Nephron progenitor cell (in vitro differentiated cells): ENCODE results near the gene WAC.

ENCODE experiments used
- DNase-seq: peaks from one replicate; pipeline ENCODE4 v3.0.0; 2021
- H3K27ac Mint-ChIP-seq: 2 replicates; pipeline ENCODE4 v1.8.0; 2021; ENCODE audit warnings: mild to moderate bottlenecking, moderate library complexity, mixed read lengths
- H3K27me3 Mint-ChIP-seq: 2 replicates; pipeline ENCODE4 v1.8.0; 2021; ENCODE audit warnings: mild to moderate bottlenecking, low read depth, mixed read lengths; ENCODE audit not compliant: poor library complexity
- H3K36me3 Mint-ChIP-seq: 2 replicates; pipeline ENCODE4 v1.8.0; 2021; ENCODE audit warnings: low read depth, mixed read lengths
- H3K4me1 Mint-ChIP-seq: 2 replicates; pipeline ENCODE4 v1.8.0; 2021; ENCODE audit warnings: mixed read lengths
- H3K4me3 Mint-ChIP-seq: 2 replicates; pipeline ENCODE4 v1.8.0; 2021; ENCODE audit warnings: mild to moderate bottlenecking, moderate library complexity, mixed read lengths
- H3K9me3 Mint-ChIP-seq: 2 replicates; pipeline ENCODE4 v1.8.0; 2021; ENCODE audit warnings: mild to moderate bottlenecking, moderate library complexity, mixed read lengths
- TF ChIP-seq, protein P1 (sequence below): fragments of 200-600 bp; sonication (generic); IDR thresholded peaks from 2 replicates; pipeline ENCODE4 v1.5.0; 2021; ENCODE audit warnings: antibody characterized with exemption

The WAC gene

DNA sequence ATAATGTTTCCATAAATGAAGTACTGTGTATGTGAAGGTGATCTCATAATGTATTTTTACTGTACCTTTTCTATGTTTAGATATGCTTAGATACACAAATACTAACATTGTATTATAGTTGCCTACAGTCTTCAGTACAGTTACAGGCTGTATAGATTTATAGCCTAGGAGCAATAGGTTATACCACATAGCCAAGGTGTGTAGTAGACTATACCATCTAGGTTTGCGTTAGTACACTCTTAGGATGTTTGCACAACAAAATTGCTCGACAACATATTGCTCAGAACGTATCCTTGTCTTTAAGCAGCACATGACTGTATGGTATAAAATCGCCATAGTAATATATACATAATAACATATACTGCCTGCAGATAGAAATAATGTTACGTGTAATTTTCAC is 42.9 kb downstream of the WAC start:
- DNase-seq = no peak
- H3K4me3 Mint-ChIP-seq = no peak overlapping the region
- TF ChIP-seq, protein P1, sequence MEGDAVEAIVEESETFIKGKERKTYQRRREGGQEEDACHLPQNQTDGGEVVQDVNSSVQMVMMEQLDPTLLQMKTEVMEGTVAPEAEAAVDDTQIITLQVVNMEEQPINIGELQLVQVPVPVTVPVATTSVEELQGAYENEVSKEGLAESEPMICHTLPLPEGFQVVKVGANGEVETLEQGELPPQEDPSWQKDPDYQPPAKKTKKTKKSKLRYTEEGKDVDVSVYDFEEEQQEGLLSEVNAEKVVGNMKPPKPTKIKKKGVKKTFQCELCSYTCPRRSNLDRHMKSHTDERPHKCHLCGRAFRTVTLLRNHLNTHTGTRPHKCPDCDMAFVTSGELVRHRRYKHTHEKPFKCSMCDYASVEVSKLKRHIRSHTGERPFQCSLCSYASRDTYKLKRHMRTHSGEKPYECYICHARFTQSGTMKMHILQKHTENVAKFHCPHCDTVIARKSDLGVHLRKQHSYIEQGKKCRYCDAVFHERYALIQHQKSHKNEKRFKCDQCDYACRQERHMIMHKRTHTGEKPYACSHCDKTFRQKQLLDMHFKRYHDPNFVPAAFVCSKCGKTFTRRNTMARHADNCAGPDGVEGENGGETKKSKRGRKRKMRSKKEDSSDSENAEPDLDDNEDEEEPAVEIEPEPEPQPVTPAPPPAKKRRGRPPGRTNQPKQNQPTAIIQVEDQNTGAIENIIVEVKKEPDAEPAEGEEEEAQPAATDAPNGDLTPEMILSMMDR = no peak
- no peaks in the 10 kb centered on the region for H3K27me3 Mint-ChIP-seq
- peaks cover 66% of the 10 kb centered on the region for H3K36me3 Mint-ChIP-seq
- H3K27ac Mint-ChIP-seq = no peak overlapping the region
- no peaks in the 10 kb centered on the region for H3K4me1 Mint-ChIP-seq
- no peaks in the 10 kb centered on the region for H3K9me3 Mint-ChIP-seq

DNA sequence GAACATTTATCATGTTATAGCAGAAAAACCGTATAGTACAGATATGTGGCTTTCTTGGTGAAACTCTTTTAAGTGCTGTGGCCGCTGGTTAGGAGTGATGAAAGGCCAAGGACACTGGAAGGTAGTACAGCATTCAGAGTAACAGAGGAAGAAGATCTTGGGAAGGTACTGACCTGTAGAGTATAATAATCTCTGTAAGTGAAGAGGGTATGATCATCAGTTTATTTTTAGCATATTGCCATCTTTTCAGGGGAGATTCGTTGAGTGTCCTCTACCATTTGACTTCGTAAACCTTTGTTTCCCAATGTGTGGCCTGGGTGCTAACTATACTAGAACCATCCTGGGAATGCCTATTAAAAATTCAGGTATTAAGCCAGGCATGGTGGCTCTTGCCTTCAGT is 44.6 kb downstream of the WAC start:
- H3K9me3 Mint-ChIP-seq = no peaks in the 10 kb centered on the region
- H3K36me3 Mint-ChIP-seq = peaks cover 70% of the 10 kb centered on the region
- no peak for DNase-seq
- no peaks in the 10 kb centered on the region for H3K27me3 Mint-ChIP-seq
- TF ChIP-seq, protein P1 = no peak
- peak overlapping the region; percentile 84 for H3K27ac Mint-ChIP-seq
- H3K4me3 Mint-ChIP-seq = no peak overlapping the region
- H3K4me1 Mint-ChIP-seq = no peaks in the 10 kb centered on the region

DNA sequence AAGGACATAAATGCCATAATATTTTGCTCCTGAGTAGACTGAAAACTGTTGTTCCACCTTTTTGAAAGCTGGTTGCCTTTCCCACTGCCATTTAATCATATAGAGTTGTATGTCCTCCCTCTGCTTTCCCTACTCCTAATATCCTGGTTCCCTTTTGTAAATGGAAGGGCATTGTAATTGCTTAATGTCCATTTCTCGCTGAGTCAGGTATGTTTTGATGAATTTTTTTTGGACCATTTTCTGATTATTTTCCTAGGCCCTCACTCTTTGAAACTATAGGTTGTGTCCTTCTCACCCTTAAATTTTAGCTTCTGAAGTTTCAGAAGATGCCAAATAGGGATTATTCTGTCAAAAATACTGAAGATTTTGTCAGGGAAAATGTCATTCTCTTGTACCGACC is 45.5 kb downstream of the WAC start:
- no peak for DNase-seq
- no peaks in the 10 kb centered on the region for H3K27me3 Mint-ChIP-seq
- H3K9me3 Mint-ChIP-seq = no peaks in the 10 kb centered on the region
- H3K4me1 Mint-ChIP-seq = no peaks in the 10 kb centered on the region
- TF ChIP-seq, protein P1 = no peak
- H3K27ac Mint-ChIP-seq = peak overlapping the region; percentile 74
- H3K36me3 Mint-ChIP-seq = peaks cover 69% of the 10 kb centered on the region
- H3K4me3 Mint-ChIP-seq = no peak overlapping the region

DNA sequence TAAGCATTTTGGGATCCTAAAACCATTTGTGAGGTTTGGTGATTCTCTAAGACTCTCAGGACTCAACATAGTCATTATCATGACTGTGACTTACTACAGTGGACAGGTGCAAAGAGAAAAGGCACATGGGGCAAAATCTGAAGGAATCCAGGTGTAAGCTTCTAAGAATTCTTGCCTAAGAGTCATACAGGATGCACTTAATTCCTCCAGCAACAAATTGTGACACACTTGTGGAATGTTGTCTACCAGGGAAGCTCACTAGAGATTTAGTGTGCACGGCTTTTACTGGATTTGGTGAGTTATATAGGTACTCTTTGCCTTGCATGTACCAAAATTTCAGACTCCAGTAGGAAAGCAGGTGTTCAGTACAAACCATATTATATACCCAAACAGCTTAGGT is 47.9 kb downstream of the WAC start:
- H3K4me1 Mint-ChIP-seq = no peaks in the 10 kb centered on the region
- TF ChIP-seq, protein P1 = no peak

DNA sequence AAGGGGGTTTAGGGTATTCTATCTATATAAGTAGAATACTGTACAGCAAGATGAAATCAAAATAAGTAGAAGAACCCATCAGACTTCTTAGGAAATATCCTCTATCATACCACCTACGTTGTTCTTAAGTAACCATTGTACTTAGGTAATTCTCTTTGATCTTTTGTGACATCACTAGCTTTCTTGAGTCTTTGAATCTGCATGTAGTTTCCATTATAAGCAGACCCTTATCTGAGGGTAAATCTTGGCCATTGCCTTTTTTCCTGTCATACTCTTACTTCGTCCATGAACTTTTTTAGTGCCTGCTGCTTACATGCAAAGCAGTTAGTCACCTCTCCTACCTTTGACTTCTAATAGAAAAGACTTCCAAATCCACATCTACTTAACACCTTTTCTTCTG is 49.0 kb downstream of the WAC start:
- H3K27me3 Mint-ChIP-seq = no peaks in the 10 kb centered on the region
- no peak overlapping the region for H3K4me3 Mint-ChIP-seq
- H3K36me3 Mint-ChIP-seq = peaks cover 75% of the 10 kb centered on the region
- no peak for DNase-seq
- no peaks in the 10 kb centered on the region for H3K9me3 Mint-ChIP-seq
- TF ChIP-seq, protein P1 = no peak
- peak overlapping the region; percentile 47 for H3K27ac Mint-ChIP-seq
- H3K4me1 Mint-ChIP-seq = peaks cover 3% of the 10 kb centered on the region

More for the DNA sequence above, 47.9 kb downstream of the WAC start:
- H3K4me3 Mint-ChIP-seq = no peak overlapping the region
- no peaks in the 10 kb centered on the region for H3K27me3 Mint-ChIP-seq
- no peaks in the 10 kb centered on the region for H3K9me3 Mint-ChIP-seq
- H3K36me3 Mint-ChIP-seq = peaks cover 69% of the 10 kb centered on the region
- DNase-seq = no peak
- no peak overlapping the region for H3K27ac Mint-ChIP-seq

DNA sequence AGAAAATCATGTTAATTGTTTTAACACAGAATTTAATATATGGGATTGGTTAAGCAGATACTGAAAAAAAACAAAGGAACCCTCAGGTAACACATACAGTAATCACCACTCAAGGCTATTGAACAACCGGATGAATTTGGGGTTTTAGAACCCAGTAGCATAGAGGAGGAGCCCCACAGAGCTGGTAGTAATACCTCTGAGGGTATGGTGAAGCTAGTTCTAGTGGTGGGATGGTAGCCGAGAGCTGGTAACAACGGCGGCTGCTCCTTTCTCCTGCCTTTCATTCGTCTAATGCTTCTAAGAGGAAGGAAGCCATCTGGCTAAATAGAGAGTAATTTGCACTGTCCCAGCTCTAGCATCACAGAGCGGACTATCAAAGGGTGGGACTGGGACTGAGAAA is 52.2 kb downstream of the WAC start:
- TF ChIP-seq, protein P1 = no peak
- Mint-ChIP-seq H3K4me3 (no peak overlapping the region), H3K4me1 (peaks cover 16% of the 10 kb centered on the region), H3K27ac (peak overlapping the region; percentile 39), H3K36me3 (peaks cover 80% of the 10 kb centered on the region), H3K9me3 (no peaks in the 10 kb centered on the region), H3K27me3 (no peaks in the 10 kb centered on the region)
- no peak for DNase-seq
